Stomach (tissue), 9 donors: ENCODE data around the gene SLC22A1. TPM values are rescaled to one million over a fixed set of nuclear protein-coding genes. Genes with fewer than 3 reads are reported as not detected.

Source experiments
- DNase-seq, 2 donors: peaks; one replicate each; pipeline versions ENCODE4 v3.0.0 to v3.0.0-alpha.2; 2013 to 2019
- H3K27ac ChIP-seq, 5 donors: fragments of 200-600 bp in 4 of 5; sonication (generic) in 4 of 5; one replicate each; pipeline ENCODE4 v1.5.1; 2013 to 2019; ENCODE audit warnings: mild to moderate bottlenecking in 1 of 5, moderate library complexity in 1 of 5
- H3K27me3 ChIP-seq, 3 donors: fragments of 200-600 bp; sonication (generic); one replicate each; pipeline ENCODE4 v1.5.1; 2017 to 2019; ENCODE audit warnings: mixed run types in 1 of 3
- H3K36me3 ChIP-seq, 4 donors: fragments of 200-600 bp; sonication (generic); 1 replicate in 3 of 4; 2 replicates in 1 of 4; pipeline ENCODE4 v1.5.1; 2016 to 2019
- H3K4me1 ChIP-seq, 4 donors: fragments of 200-600 bp; sonication (generic); one replicate each; pipeline ENCODE4 v1.5.1; 2016 to 2019
- H3K4me3 ChIP-seq, 4 donors: fragments of 200-600 bp; sonication (generic) in 3 of 4; one replicate each; pipeline ENCODE4 v1.5.1; 2016 to 2019; ENCODE audit warnings: mild to moderate bottlenecking in 1 of 4
- H3K9me3 ChIP-seq, 4 donors: fragments of 200-600 bp; sonication (generic); one replicate each; pipeline ENCODE4 v1.5.1; 2016 to 2019
- CTCF ChIP-seq, 7 experiments: fragments of 450-650 bp in 4 of 7; fragments of 200-600 bp in 3 of 7; sonication (generic) in 3 of 7; IDR thresholded peaks; one replicate each; pipeline ENCODE4 v1.5.1; 2016 to 2019; ENCODE audit warnings: antibody characterized with exemption in 7 of 7, control low read depth in 2 of 7, mild to moderate bottlenecking in 1 of 7
- EP300 ChIP-seq: sonication (generic); formaldehyde crosslinking; IDR thresholded peaks from one replicate; pipeline ENCODE4 v1.6.1; 2017; ENCODE audit warnings: antibody characterized with exemption
- POLR2A ChIP-seq, 4 donors: fragments of 450-650 bp; IDR thresholded peaks; one replicate each; pipeline ENCODE4 v1.6.1; 2016; ENCODE audit warnings: antibody characterized with exemption in 4 of 4, control low read depth in 2 of 4, mild to moderate bottlenecking in 1 of 4, moderate library complexity in 1 of 4
- POLR2AphosphoS5 ChIP-seq, 3 donors: sonication (generic); formaldehyde crosslinking; IDR thresholded peaks; one replicate each; pipeline ENCODE4 v1.6.1; 2016; ENCODE audit warnings: antibody characterized with exemption in 3 of 3
- WGBS, 5 donors: extraction: QIAGEN DNeasy Blood & Tissue Kit in 3 of 5; methylation state at CpG; one replicate each; pipeline versions ENCODE4 v1.1.5 to v1.1.7; 2013 to 2018; 5-methylcytosine and 5-hydroxymethylcytosine counted together
- intact Hi-C: fragments of 100-400 bp; cut with DNase I; formaldehyde crosslinking; loops from one replicate; pipeline ENCODE4 v1.15.1; 2023; ENCODE audit warnings: low total_unique reads
- polyA plus RNA-seq, 3 donors: library from polyadenylated mRNA; stranded (reverse); fragments of 200-250 nt; gene quantifications; one replicate each; pipeline ENCODE4 v1.2.3, GENCODE V29; 2013
- total RNA-seq, 5 donors: library from RNA; depleted of rRNA; stranded (reverse); fragments of >200 nt; gene quantifications; one replicate each; pipeline versions ENCODE4 v1.1.0 to v1.2.3, GENCODE V29; 2014 to 2016
- donor health status: healthy with polysubstance abuse.
- donor health status: Bipolar disorder and iron deficiency.
- donor health status: healthy.

Gene SLC22A1
- total and polyA plus RNA-seq, 8 donors = 0.20 to 36.2 (median 2.2) TPM; not detected in 2

DNA sequence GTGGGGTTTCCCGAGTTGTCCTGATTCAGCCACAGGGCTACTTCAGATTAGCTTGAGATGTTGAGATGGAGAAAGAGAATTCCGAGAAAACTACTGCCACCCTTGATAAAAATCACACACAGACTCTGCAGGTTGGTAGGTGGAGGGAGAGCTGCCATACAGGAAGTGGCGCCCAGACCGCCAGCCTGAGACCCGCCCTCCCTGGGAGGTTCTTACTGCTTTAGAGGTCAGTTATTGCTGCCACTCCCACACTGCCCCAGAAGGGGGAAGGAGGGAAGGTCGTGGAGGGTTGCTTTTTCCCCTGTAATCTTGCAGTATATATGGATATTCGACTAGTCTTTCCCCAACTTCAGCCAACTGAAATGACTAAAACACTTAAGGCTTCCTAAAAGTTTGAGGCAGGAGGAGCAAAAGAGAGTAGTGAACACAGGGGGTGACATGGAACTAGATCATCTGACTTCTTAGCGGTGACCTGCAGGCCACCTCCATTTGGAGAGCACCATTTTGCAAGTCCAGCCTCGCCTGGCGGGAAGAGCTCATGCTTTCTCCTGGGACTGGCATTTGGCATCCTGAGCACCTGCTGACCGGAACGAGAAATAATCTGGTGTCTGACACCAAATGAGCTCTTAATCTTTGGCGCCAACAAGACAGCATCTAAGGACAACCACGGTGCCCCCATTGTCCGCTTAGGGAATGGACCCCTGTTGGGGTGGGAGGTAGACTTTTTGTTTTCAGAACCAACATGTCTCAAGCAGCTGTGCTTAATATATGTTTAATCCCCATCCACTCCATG lies 35.7 kb upstream of the SLC22A1 start:
- DNase-seq = no peak
- intact Hi-C loops = no loop called here
- H3K4me1 ChIP-seq = peaks cover 0 to 9% (median 4%) of the 10 kb centered on the region in 4 donors
- WGBS, 5 donors = 86 to 89% (median 87%) methylated on average over 14 to 15 of the region's 15 CpGs
- H3K36me3 ChIP-seq = peaks cover 68 to 100% (median 100%) of the 10 kb centered on the region in 4 donors
- H3K4me3 ChIP-seq = no peak overlapping the region
- H3K27me3 ChIP-seq = no peaks in the 10 kb centered on the region
- H3K27ac ChIP-seq = no peak overlapping the region
- no peaks in the 10 kb centered on the region for H3K9me3 ChIP-seq
- TF ChIP-seq POLR2AphosphoS5 (IDR thresholded peaks at IDR 0.05) (no peak), POLR2A (IDR thresholded peaks at IDR 0.05) (no peak), EP300 (no peak), CTCF (IDR thresholded peaks at IDR 0.05) (no peak)

DNA sequence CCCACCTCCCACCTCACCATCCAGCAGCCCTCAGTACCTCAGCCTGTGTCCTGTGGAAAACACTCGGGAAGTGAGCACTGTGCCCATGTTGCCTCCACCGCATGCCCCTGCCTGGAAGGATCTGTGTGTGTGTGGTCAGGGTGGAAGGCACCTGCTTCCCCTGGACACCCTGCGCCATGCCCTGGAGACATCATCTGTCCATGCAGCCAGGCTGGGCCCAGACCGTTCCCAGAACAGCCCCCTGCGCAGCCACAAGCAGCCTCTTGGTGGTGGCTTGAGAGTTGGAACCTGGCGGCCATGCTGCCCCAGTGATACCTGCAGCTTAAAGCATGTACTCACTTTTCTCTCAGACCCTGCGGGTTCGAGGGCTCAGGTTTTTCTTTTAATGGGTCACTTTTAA lies 34.9 kb upstream of the SLC22A1 start:
- peaks cover 67 to 100% (median 100%) of the 10 kb centered on the region in 4 donors for H3K36me3 ChIP-seq
- no peak for DNase-seq
- 88 to 95% (median 93%) methylated on average over 7 to 8 of the region's 8 CpGs for WGBS, 5 donors
- intact Hi-C loops = no loop called here
- no peak for TF ChIP-seq POLR2A (IDR thresholded peaks at IDR 0.05)
- TF ChIP-seq EP300 = no peak
- TF ChIP-seq CTCF (IDR thresholded peaks at IDR 0.05) = no peak
- TF ChIP-seq POLR2AphosphoS5 (IDR thresholded peaks at IDR 0.05) = no peak
- no peaks in the 10 kb centered on the region for H3K27me3 ChIP-seq
- H3K9me3 ChIP-seq = no peaks in the 10 kb centered on the region
- no peak overlapping the region for H3K27ac ChIP-seq
- H3K4me1 ChIP-seq = peaks cover 0 to 9% (median 4%) of the 10 kb centered on the region in 4 donors
- H3K4me3 ChIP-seq = no peak overlapping the region

DNA sequence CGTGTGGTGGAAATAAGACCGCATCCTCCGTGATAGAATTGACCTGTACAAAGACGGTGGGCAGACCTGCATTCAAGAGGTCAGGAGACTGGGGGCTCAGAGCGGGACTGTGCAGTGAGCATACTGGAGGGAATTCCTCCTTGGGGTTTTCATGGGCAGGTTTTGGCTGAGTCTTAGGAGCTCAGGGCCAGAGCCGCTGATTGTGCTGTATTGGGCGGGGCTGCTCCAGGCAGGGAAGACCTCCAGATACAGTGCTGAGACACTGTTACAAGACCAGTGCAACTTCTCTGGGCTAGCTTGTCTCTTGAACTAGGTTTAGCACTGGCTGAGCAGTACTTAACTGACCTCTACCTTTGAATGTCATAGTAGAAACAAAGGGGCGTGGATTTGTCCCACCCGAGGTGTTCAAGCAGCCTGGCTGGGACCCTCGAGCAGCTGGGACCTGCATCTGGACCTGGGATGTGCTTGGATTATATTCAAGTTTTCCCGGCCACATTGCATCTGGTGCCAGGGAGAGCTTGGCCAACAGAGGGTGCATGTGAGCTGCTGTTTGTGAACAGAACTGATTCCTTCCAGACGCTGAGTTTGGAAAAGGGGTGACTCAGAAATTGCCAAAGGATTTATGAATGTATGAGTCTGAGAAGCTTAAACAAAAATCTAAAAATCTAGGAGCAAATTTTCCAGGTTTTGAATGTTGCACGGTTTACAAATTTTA lies 33.4 kb upstream of the SLC22A1 start:
- H3K27ac ChIP-seq = peak overlapping the region in 1 of 5 donors; percentile 64
- H3K36me3 ChIP-seq = peaks cover 77 to 100% (median 100%) of the 10 kb centered on the region in 4 donors
- no peaks in the 10 kb centered on the region for H3K9me3 ChIP-seq
- peak; percentile 60 to 86 for DNase-seq
- no peak overlapping the region for H3K4me3 ChIP-seq
- 53 to 64% (median 61%) methylated on average over 12 to 13 of the region's 13 CpGs for WGBS, 5 donors
- H3K4me1 ChIP-seq = peaks cover 0 to 9% (median 4%) of the 10 kb centered on the region in 4 donors
- TF ChIP-seq CTCF (IDR thresholded peaks at IDR 0.05) = peak in 5 of 7 experiments; percentile 37 to 66 (median 50)
- TF ChIP-seq EP300 = no peak
- no peak for TF ChIP-seq POLR2AphosphoS5 (IDR thresholded peaks at IDR 0.05)
- H3K27me3 ChIP-seq = no peaks in the 10 kb centered on the region
- intact Hi-C loops = no loop called here

- Histone ChIP-seq H3K36me3 (peaks cover 77 to 100% (median 100%) of the 10 kb centered on the region in 4 donors), H3K27ac (peak overlapping the region in 2 of 5 donors; percentile 40 to 64), H3K27me3 (no peaks in the 10 kb centered on the region), H3K9me3 (no peaks in the 10 kb centered on the region), H3K4me1 (peaks cover 0 to 9% (median 4%) of the 10 kb centered on the region in 4 donors), H3K4me3 (no peak overlapping the region)
- WGBS, 5 donors = 86 to 92% (median 90%) methylated on average over 21 of the region's 21 CpGs
- intact Hi-C loops = no loop called here
- no peak for DNase-seq
- TF ChIP-seq CTCF (IDR thresholded peaks at IDR 0.05) = no peak
- TF ChIP-seq EP300 = no peak
- TF ChIP-seq POLR2A (IDR thresholded peaks at IDR 0.05) = no peak
- no peak for TF ChIP-seq POLR2AphosphoS5 (IDR thresholded peaks at IDR 0.05)
Observed at GRCh38 chr6:160088784-160089533, 32.7 kb upstream of the SLC22A1 start.
